Breast epithelium (tissue), 3 donors: ENCODE measurements around the gene NMT2.

ENCODE experiments used
- CTCF ChIP-seq, 3 donors: fragments of 450-650 bp; IDR thresholded peaks; one replicate each; pipeline ENCODE4 v1.5.1; 2016 to 2017; ENCODE audit warnings: antibody characterized with exemption in 3 of 3, mild to moderate bottlenecking in 3 of 3, moderate library complexity in 3 of 3
- POLR2A ChIP-seq: fragments of 450-650 bp; IDR thresholded peaks from one replicate; pipeline ENCODE4 v1.6.1; 2016; ENCODE audit warnings: antibody characterized with exemption, mild to moderate bottlenecking, moderate library complexity

- TF ChIP-seq CTCF (IDR thresholded peaks at IDR 0.05): no peak
- no peak for TF ChIP-seq POLR2A
These were observed 27.7 kb upstream of the NMT2 start for GRCh38 chr10:15196021-15196834.
